ENCODE results near the gene CELF3.
"Not testable (repeated sequence)": the region's sequence is repeated elsewhere in the genome, so short reads cannot be mapped to it uniquely, and the experiment has no call there.

Gene CELF3

DNA sequence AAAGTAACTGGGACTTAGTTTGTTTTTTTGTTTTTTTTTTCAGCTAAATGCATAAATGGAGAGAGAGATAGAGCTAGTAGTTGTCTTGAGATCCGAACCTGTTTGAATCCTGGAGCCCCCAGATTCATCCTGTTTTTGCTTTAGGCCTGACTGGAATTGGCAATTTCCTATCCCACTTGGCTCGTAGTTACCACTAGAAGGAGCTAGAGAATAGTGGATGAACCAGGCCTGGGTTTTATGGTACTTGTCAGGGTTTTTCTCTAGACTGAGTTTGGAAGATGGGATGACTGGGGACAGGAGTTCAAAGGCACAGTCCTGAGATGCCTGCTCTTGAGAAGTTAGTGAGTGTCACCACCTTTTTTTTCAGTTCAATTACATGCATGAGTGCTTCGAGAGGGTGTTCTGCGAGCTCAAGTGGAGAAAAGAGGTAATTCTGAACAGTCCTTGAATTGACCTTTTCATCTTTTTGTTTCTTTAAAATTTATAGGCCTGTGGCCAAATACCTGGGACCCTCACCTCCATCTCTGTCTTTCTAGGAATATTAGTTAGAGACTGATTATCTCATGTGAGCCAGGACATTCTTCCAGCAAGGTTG is 23.4 kb downstream of the CELF3 start:
- no peak for DNase-seq

GRCh38 chr1:151692226-151692625 is 24.4 kb downstream of the CELF3 start:
- DNase-seq = no peak

DNA sequence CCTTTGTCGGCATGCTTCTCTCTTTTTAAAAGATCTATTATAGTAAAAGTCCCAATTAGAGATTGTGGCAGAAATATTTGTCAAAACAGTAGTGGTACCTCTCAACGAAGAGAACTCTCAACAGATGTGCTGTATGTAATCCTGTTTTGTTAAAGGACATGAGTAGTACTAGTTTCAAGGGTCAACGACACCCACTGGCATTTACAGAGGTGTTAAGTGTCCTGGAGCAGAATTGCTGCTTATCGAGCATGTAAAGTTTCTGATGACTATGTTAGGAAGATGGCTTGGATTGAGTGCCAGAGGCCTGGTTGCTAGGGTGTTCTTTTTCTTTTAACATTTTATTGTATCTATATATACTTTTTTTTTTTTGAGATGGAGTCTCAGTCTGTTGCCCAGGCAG is 27.1 kb downstream of the CELF3 start:
- no peak for DNase-seq

DNA sequence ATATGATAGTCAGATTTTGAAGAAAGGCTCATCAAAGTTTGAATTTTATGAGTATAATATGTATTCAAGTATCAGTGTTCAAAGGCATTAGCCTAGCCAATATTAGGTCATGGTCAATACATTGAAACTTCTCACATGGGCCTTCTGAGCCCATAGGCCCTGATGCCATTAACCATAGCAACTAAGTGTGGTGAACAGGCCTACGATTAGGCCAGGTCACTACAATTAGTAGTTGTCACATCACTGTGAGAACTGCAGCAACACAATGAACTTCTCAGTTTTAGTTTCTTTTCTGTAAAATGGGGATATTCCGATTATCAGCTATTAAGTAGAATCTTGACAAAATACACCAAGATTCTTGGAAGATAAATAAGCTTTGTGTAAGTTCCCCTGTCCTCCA is 30.0 kb downstream of the CELF3 start:
- DNase-seq = no peak

- no peak for DNase-seq
Measured at GRCh38 chr1:151684128-151684527, 32.5 kb downstream of the CELF3 start.

DNA sequence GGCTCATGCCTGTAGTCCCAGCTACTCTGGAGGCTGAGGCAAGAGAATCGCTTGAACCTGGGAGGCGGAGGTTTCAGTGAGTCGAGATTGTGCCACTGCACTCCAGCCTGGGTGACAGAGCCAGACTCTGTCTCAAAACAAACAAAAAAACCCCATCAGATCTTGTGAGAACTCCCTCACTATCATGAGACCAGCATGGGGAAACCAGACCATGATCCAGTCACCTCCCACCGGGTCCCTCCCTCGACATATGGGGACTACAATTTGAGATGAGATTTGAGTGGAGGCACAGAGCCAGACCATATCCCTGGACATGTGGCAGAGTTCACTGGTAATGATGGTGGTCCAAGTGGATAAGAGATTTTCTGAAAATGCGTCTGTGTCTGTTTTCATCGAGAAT is 33.7 kb downstream of the CELF3 start:
- not testable (repeated sequence) for DNase-seq

DNA sequence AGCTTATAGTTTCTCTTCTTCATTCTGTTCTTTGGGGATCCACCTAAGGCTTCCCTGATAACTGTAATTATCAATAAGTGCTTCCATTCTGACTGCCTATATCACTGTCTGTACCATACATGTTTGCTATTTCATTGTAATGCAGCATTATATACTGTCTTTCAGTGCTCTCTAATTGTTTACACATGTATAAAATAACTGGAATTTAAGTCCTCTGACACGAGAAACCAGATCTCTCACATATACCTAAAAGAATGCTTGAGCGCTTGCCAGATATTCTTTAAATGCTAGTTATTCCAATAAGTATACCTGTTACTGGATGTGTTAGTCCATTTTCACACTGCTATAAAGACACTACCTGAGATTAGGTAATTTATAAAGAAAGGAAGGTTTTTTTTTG is 34.7 kb downstream of the CELF3 start:
- no peak for DNase-seq

DNA sequence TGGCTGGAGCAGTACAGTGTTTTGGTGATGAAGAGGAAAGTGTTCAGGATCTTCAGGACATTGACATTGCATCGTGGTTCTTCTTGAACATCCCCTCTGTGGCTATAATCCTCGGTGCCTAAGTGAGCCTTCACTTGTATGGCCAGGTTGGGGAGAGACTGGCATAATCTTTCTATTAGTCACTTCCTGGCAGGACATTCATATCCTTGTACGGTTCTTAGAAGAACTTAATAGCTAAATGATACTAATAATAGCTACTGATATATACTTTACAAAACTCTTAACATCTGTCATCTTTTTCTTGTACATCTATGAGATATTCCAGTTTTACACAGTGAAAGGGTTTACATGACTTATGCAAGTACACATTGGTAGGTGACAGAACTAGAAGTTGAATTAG is 35.8 kb downstream of the CELF3 start:
- no peak for DNase-seq

DNA sequence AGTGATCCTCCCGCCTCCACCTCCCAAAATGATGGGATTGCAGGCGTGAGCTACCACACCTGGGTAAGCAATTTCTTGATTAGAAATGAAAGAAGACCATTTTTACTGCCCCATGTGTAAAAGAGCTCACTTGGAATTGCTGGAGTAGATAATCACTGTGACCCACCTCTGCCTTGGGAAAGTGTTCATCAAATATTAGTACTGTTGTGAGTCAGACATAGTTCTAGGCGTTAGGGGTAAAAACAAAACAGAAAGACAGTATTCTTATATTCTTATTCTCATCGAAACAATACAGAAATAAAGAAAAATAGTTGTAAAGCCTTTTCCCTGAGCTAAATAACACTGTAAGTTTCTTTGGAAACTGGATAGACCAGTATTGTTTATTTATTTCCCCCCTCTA is 36.2 kb downstream of the CELF3 start:
- DNase-seq = no peak

GRCh38 chr1:151673407-151673806 is 43.2 kb downstream of the CELF3 start:
- no peak for DNase-seq

GRCh38 chr1:151670036-151670675 is 46.4 kb downstream of the CELF3 start:
- DNase-seq = not testable (repeated sequence)

GRCh38 chr1:151668090-151668489 is 48.5 kb downstream of the CELF3 start:
- no peak for DNase-seq

DNA sequence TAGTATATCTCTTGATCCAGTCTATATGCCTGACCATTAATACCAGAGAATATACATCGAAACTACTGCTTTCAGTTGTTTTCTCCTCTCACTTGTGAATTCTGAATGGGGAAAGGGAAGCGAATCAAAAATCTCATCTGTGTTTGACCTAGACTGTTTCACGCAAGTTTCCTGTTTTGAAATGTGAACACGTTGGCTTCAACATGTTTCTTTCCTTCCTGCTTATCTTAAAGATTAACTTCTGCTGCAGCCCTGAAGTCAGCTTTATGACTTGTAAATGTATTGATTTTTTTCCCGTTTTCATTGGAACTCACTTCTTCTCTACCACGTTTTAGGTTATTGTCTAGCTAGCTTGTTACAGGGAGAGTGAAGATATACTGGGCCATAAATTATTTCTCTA is 54.9 kb downstream of the CELF3 start:
- no peak for DNase-seq

- no peak for DNase-seq
Measured at GRCh38 chr1:151655371-151655770, 61.2 kb downstream of the CELF3 start.

DNA sequence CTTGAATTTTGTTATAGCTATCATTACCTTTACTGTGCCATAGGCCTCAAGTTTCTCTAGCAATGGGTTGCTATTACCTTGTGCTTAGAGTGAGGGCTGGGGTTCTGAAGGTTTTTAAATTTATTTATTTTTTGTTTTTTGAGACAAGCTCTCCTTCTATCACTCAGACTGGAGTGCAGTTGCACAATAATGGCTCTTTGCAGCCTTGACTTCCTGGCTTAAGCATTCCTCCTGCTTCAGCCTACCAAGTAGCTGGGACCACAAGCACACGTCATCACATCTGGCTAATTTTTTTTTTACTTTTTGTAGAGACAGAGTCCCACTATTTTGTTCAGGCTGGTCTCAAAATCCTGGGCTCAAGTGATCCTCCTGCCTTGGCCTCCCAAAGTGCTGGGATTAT is 63.2 kb downstream of the CELF3 start:
- DNase-seq = no peak
